HG03280 (cell line): ENCODE results near the gene STXBP2.
"Not testable (repeated sequence)": the region's sequence is repeated elsewhere in the genome, so short reads cannot be mapped to it uniquely, and the experiment has no call there.

Experiments
- ATAC-seq: cut with Tn5 transposase; IDR thresholded peaks from one replicate; pipeline ENCODE4 v1.9.1; 2021; ENCODE audit warnings: mild to moderate bottlenecking, moderate library complexity; ENCODE audit not compliant: unreplicated experiment

Gene STXBP2

GRCh38 chr19:7631577-7631976 is 5.3 kb upstream of the STXBP2 start:
- ATAC-seq: no peak

GRCh38 chr19:7632340-7633203 is 4.3 kb upstream of the STXBP2 start:
- ATAC-seq: no peak

GRCh38 chr19:7633698-7634097 is 3.2 kb upstream of the STXBP2 start, which contains the start of gene PCP2:
PCP2 (minus strand) TSS chr19:7633719; CDS start chr19:7633457, 262 bp downstream.
- no peak for ATAC-seq

GRCh38 chr19:7635670-7636069 is 1.2 kb upstream of the STXBP2 start:
- ATAC-seq: no peak

GRCh38 chr19:7636317-7636690 is 606 bp upstream of the STXBP2 start:
- no peak for ATAC-seq

GRCh38 chr19:7637374-7638256 is 705 bp downstream of the STXBP2 start:
- peak; percentile 24 for ATAC-seq

- ATAC-seq: no peak
Observed at GRCh38 chr19:7638802-7639465, 2.0 kb downstream of the STXBP2 start.

GRCh38 chr19:7639863-7640348 is 3.0 kb downstream of the STXBP2 start:
- ATAC-seq: no peak

GRCh38 chr19:7640803-7641202 is 3.9 kb downstream of the STXBP2 start:
- no peak for ATAC-seq

- ATAC-seq: no peak
Observed at GRCh38 chr19:7641290-7642276, 4.7 kb downstream of the STXBP2 start.

GRCh38 chr19:7642295-7643030 is 5.6 kb downstream of the STXBP2 start:
- no peak for ATAC-seq

GRCh38 chr19:7643031-7643415 is 6.1 kb downstream of the STXBP2 start:
- no peak for ATAC-seq

GRCh38 chr19:7643629-7644549 is 7.0 kb downstream of the STXBP2 start:
- ATAC-seq: not testable (repeated sequence)

GRCh38 chr19:7644550-7644877 is 7.6 kb downstream of the STXBP2 start:
- ATAC-seq: no peak

GRCh38 chr19:7645163-7645562 is 8.3 kb downstream of the STXBP2 start:
- no peak for ATAC-seq

GRCh38 chr19:7645656-7646425 is 8.9 kb downstream of the STXBP2 start:
- no peak for ATAC-seq

- no peak for ATAC-seq
Observed at GRCh38 chr19:7646426-7646700, 9.5 kb downstream of the STXBP2 start.

- no peak for ATAC-seq
Observed at GRCh38 chr19:7647156-7647555, 10.2 kb downstream of the STXBP2 start.
